H1 (cell line): Measurements from ENCODE around the gene FBXO34.

Experiments used
- GABPA ChIP-seq: IDR thresholded peaks from 2 replicates; pipeline ENCODE4 v1.6.1; 2011; ENCODE audit warnings: mild to moderate bottlenecking, low read length, moderate library complexity, borderline replicate concordance; ENCODE audit not compliant: insufficient read depth
- POLR2A ChIP-seq, 2 experiments: IDR thresholded peaks; 1 replicate in 1 of 2; 2 replicates in 1 of 2; pipeline ENCODE4 v1.6.1; 2011; ENCODE audit warnings: low read depth in 2 of 2, low read length in 2 of 2, mild to moderate bottlenecking in 2 of 2; ENCODE audit errors: control extremely low read depth in 1 of 2
- TEAD4 ChIP-seq: IDR thresholded peaks from 2 replicates; pipeline ENCODE4 v1.6.1; 2012; ENCODE audit warnings: low read depth, low read length, inconsistent platforms, mixed read lengths
- TF ChIP-seq, protein P1 (sequence below), 3 experiments: IDR thresholded peaks; 1 replicate in 2 of 3; 2 replicates in 1 of 3; pipeline versions ENCODE4 v1.5.1 to v1.6.1; 2011; ENCODE audit warnings: low read length in 3 of 3, mild to moderate bottlenecking in 3 of 3, inconsistent platforms in 2 of 3, low read depth in 1 of 3, moderate library complexity in 1 of 3; ENCODE audit not compliant: insufficient read depth in 1 of 3; ENCODE audit errors: control extremely low read depth in 1 of 3
- TF ChIP-seq, protein P2 (sequence below): IDR thresholded peaks from 2 replicates; pipeline ENCODE4 v1.6.1; 2012; ENCODE audit warnings: inconsistent platforms

DNA sequence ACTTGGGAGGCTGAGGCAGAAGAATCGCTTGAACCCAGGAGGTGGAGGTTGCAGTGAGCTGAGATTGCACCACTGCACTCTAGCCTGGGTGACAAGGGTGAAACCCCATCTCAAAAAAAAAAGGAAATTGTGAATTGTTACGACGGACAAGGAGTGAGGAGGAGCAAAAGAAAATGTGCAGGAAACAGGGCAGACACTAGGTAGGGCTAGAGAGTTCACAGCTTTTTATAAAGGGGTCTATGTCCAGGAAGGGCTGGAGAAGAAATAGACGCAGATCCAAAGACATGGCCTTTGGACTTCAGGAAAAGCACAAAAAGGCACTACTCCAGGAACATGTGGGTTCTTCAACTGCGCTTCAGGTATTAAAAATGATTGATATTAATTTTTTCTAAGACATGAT, 106.0 kb downstream of the FBXO34 start:
- TF ChIP-seq, protein P1, sequence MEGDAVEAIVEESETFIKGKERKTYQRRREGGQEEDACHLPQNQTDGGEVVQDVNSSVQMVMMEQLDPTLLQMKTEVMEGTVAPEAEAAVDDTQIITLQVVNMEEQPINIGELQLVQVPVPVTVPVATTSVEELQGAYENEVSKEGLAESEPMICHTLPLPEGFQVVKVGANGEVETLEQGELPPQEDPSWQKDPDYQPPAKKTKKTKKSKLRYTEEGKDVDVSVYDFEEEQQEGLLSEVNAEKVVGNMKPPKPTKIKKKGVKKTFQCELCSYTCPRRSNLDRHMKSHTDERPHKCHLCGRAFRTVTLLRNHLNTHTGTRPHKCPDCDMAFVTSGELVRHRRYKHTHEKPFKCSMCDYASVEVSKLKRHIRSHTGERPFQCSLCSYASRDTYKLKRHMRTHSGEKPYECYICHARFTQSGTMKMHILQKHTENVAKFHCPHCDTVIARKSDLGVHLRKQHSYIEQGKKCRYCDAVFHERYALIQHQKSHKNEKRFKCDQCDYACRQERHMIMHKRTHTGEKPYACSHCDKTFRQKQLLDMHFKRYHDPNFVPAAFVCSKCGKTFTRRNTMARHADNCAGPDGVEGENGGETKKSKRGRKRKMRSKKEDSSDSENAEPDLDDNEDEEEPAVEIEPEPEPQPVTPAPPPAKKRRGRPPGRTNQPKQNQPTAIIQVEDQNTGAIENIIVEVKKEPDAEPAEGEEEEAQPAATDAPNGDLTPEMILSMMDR (IDR thresholded peaks at IDR 0.05; ENCODE audit: control extremely low read depth in 1 of 3, insufficient read depth in 1 of 3, low read depth in 1 of 3, low read length in 3 of 3): peak in 2 of 3 experiments; percentile 8 to 40; a peak in 2 of 4 replicates
- TF ChIP-seq, protein P2, sequence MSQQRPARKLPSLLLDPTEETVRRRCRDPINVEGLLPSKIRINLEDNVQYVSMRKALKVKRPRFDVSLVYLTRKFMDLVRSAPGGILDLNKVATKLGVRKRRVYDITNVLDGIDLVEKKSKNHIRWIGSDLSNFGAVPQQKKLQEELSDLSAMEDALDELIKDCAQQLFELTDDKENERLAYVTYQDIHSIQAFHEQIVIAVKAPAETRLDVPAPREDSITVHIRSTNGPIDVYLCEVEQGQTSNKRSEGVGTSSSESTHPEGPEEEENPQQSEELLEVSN: no peak
- TF ChIP-seq TEAD4 (no peak), GABPA (no peak), POLR2A (IDR thresholded peaks at IDR 0.05; ENCODE audit: control extremely low read depth in 1 of 2, low read depth in 2 of 2, low read length in 2 of 2) (no peak)
